ENCODE measurements around the gene ZNF735.
"Not testable (repeated sequence)": the region's sequence is repeated elsewhere in the genome, so short reads cannot be mapped to it uniquely, and the experiment has no call there.

The ZNF735 gene

DNA sequence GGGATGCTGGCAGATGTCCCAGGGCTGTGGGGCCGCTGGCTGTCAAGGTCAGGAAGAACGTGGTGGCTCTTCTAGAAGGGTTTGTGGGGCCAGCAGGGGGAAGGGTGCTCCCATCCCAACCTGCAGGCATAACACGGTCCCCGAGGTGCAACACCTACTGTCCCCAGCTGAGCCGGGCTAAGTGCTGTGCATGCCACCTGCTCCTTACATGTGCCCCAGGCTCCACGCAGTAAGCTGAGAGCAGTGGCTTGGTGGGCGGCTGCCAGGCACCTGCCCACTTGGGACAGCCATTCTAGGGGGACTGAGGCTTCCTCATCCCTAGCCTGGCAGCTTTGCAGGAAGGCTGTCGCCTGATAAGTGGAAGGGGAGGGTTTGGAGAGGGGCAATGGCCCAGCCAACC, 14.2 kb upstream of the ZNF735 start:
- Histone ChIP-seq H3K4me3 (ENCODE audit: low read depth, low read length) (no peak overlapping the region), H3K4me1 (ENCODE audit: control insufficient read depth in 1 of 2, insufficient read depth in 2 of 2, low read length in 2 of 2) (no peaks in the 10 kb centered on the region), H3K9ac (ENCODE audit: low read length) (no peak overlapping the region), H4K12ac (ENCODE audit: low read depth, low read length) (no peak overlapping the region), H3K9me3 (ENCODE audit: insufficient read depth, low read depth, low read length) (peaks cover 18% of the 10 kb centered on the region), H3K14ac (ENCODE audit: low read length) (no peak overlapping the region), H3K79me1 (ENCODE audit: low read length) (no peaks in the 10 kb centered on the region), H2AK5ac (ENCODE audit: low read length) (no peak overlapping the region), H2AFZ (ENCODE audit: insufficient read depth, low read length, poor library complexity) (no peak overlapping the region), H3K79me2 (ENCODE audit: control insufficient read depth, insufficient read depth, low read length, poor library complexity) (no peaks in the 10 kb centered on the region), H3K23ac (ENCODE audit: low read length) (no peak overlapping the region), H3K4ac (ENCODE audit: low read depth, low read length) (no peak overlapping the region), H2BK120ac (ENCODE audit: insufficient read depth, low read length, poor library complexity) (no peak overlapping the region), H4K8ac (ENCODE audit: low read depth, low read length) (no peak overlapping the region), H3K27me3 (ENCODE audit: insufficient read depth, low read length) (no peaks in the 10 kb centered on the region), H3K27ac (ENCODE audit: low read depth, low read length) (no peak overlapping the region), H3K36me3 (ENCODE audit: control insufficient read depth in 1 of 2, insufficient read depth in 2 of 2, low read length in 2 of 2) (no peaks in the 10 kb centered on the region), H4K91ac (ENCODE audit: low read depth, low read length) (no peak overlapping the region), H2BK5ac (ENCODE audit: low read depth, low read length, poor library complexity) (no peak overlapping the region), H3K18ac (ENCODE audit: low read length) (no peak overlapping the region), H2BK12ac (ENCODE audit: low read length) (no peak overlapping the region), H3K4me2 (ENCODE audit: low read length) (no peak overlapping the region)
- WGBS (ENCODE audit: extremely low coverage, insufficient coverage, insufficient read length) = no CpG with 5 or more reads among the region's 8 CpGs
- no peak for DNase-seq

DNA sequence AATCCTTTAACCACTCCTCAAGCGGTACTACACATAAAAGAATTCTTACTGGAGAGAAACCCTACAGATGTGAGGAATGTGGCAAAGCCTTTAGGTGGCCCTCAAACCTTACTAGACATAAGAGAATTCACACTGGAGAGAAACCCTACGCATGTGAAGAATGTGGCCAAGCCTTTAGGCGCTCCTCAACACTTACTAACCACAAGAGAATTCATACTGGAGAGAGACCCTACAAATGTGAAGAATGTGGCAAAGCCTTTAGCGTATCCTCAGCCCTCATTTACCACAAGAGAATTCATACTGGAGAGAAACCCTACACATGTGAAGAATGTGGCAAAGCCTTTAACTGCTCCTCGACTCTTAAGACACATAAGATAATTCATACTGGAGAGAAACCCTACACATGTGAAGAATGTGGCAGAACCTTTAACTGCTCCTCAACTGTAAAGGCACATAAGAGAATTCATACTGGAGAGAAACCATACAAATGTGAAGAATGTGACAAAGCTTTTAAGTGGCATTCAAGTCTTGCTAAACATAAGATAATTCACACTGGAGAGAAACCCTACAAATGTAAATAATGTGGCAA, 12.8 kb downstream of the ZNF735 start:
- H3K23ac ChIP-seq (ENCODE audit: low read length) = not testable (repeated sequence)
- no CpG with 5 or more reads among the region's 5 CpGs for WGBS (ENCODE audit: extremely low coverage, insufficient coverage, insufficient read length)

DNA sequence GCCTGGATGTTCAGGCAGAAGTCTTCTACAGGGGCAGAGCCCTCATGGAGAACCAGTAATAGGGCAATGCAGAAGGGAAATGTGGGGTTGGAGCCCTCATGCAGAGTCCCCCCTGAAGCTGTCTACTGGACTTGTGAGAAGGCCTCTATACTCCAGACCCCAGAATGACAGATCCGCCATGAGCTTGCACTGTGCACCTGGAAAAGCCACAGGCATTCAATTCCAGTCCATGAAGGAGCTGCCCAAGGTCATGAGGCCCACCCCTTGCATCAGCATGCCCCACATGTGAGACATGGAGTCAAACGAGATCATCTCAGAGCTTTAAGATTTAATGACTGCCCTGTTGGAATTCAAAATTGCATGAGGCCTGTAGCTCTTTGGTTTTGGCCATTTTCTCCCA, 16.4 kb downstream of the ZNF735 start:
- Histone ChIP-seq H4K91ac (ENCODE audit: low read depth, low read length) (no peak overlapping the region), H3K79me2 (ENCODE audit: control insufficient read depth, insufficient read depth, low read length, poor library complexity) (no peaks in the 10 kb centered on the region), H2AFZ (ENCODE audit: insufficient read depth, low read length, poor library complexity) (no peak overlapping the region), H3K4me1 (ENCODE audit: control insufficient read depth in 1 of 2, insufficient read depth in 2 of 2, low read length in 2 of 2) (no peaks in the 10 kb centered on the region), H3K18ac (ENCODE audit: low read length) (no peak overlapping the region), H3K23ac (ENCODE audit: low read length) (no peak overlapping the region), H4K8ac (ENCODE audit: low read depth, low read length) (no peak overlapping the region), H3K4ac (ENCODE audit: low read depth, low read length) (no peak overlapping the region), H3K14ac (ENCODE audit: low read length) (no peak overlapping the region), H3K9me3 (ENCODE audit: insufficient read depth, low read depth, low read length) (peaks cover 23% of the 10 kb centered on the region), H2BK120ac (ENCODE audit: insufficient read depth, low read length, poor library complexity) (no peak overlapping the region), H2AK5ac (ENCODE audit: low read length) (no peak overlapping the region), H2BK12ac (ENCODE audit: low read length) (no peak overlapping the region), H3K4me2 (ENCODE audit: low read length) (no peak overlapping the region), H4K12ac (ENCODE audit: low read depth, low read length) (no peak overlapping the region), H3K4me3 (ENCODE audit: low read depth, low read length) (no peak overlapping the region), H3K27me3 (ENCODE audit: insufficient read depth, low read length) (no peaks in the 10 kb centered on the region), H3K79me1 (ENCODE audit: low read length) (no peaks in the 10 kb centered on the region), H3K36me3 (ENCODE audit: control insufficient read depth in 1 of 2, insufficient read depth in 2 of 2, low read length in 2 of 2) (no peaks in the 10 kb centered on the region), H3K9ac (ENCODE audit: low read length) (no peak overlapping the region), H2BK5ac (ENCODE audit: low read depth, low read length, poor library complexity) (no peak overlapping the region), H3K27ac (ENCODE audit: low read depth, low read length) (no peak overlapping the region)
- no CpG with 5 or more reads among the region's 2 CpGs for WGBS (ENCODE audit: extremely low coverage, insufficient coverage, insufficient read length)
- DNase-seq = no peak

More for the DNA sequence above, 12.8 kb downstream of the ZNF735 start:
- H3K27ac ChIP-seq (ENCODE audit: low read depth, low read length); DNase-seq; H3K4me3 ChIP-seq (ENCODE audit: low read depth, low read length); H3K4me2 ChIP-seq (ENCODE audit: low read length); H3K14ac ChIP-seq (ENCODE audit: low read length); H3K36me3 ChIP-seq (ENCODE audit: control insufficient read depth in 1 of 2, insufficient read depth in 2 of 2, low read length in 2 of 2); H4K12ac ChIP-seq (ENCODE audit: low read depth, low read length); H3K18ac ChIP-seq (ENCODE audit: low read length); H2AK5ac ChIP-seq (ENCODE audit: low read length); H2BK12ac ChIP-seq (ENCODE audit: low read length); H3K9ac ChIP-seq (ENCODE audit: low read length); H3K4ac ChIP-seq (ENCODE audit: low read depth, low read length); H3K79me1 ChIP-seq (ENCODE audit: low read length); H3K27me3 ChIP-seq (ENCODE audit: insufficient read depth, low read length); H2BK5ac ChIP-seq (ENCODE audit: low read depth, low read length, poor library complexity); H2BK120ac ChIP-seq (ENCODE audit: insufficient read depth, low read length, poor library complexity); H4K91ac ChIP-seq (ENCODE audit: low read depth, low read length); H2AFZ ChIP-seq (ENCODE audit: insufficient read depth, low read length, poor library complexity); H4K8ac ChIP-seq (ENCODE audit: low read depth, low read length); H3K4me1 ChIP-seq (ENCODE audit: control insufficient read depth in 1 of 2, insufficient read depth in 2 of 2, low read length in 2 of 2); H3K79me2 ChIP-seq (ENCODE audit: control insufficient read depth, insufficient read depth, low read length, poor library complexity): not testable (repeated sequence)
- H3K9me3 ChIP-seq (ENCODE audit: insufficient read depth, low read depth, low read length) = peaks cover 11% of the 10 kb centered on the region

DNA sequence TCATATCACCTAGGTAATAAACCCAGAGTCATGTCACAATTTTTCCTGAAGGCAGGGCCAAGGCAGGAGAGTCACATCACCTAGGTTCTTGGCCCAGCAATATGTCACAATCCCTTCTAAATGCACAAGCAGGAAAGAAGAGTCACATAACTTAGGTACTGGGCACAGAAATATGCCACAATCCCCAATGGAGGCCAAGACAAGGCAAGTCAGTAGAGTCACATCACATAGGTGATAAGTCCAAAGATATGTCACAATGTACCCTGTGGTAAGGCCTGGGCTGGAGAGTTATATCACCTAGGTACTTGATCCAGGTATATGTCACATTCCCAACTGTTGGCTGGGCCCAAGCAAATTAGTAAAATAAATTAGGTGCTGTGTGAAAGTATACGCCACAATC, 21.2 kb downstream of the ZNF735 start, which contains the start of gene ZNF679:
Gene ZNF679 (plus strand): TSS at position 301 of the 400 bp plus-strand sequence. CDS start 20,644 bp downstream, outside the sequence.
- not testable (repeated sequence) for H3K4me2 ChIP-seq (ENCODE audit: low read length); H3K18ac ChIP-seq (ENCODE audit: low read length); H2AK5ac ChIP-seq (ENCODE audit: low read length); H3K9ac ChIP-seq (ENCODE audit: low read length); H3K36me3 ChIP-seq (ENCODE audit: control insufficient read depth in 1 of 2, insufficient read depth in 2 of 2, low read length in 2 of 2); H3K79me2 ChIP-seq (ENCODE audit: control insufficient read depth, insufficient read depth, low read length, poor library complexity); H3K23ac ChIP-seq (ENCODE audit: low read length); H3K4ac ChIP-seq (ENCODE audit: low read depth, low read length); H3K4me1 ChIP-seq (ENCODE audit: control insufficient read depth in 1 of 2, insufficient read depth in 2 of 2, low read length in 2 of 2); H3K79me1 ChIP-seq (ENCODE audit: low read length); H3K14ac ChIP-seq (ENCODE audit: low read length); H2BK12ac ChIP-seq (ENCODE audit: low read length); H4K8ac ChIP-seq (ENCODE audit: low read depth, low read length); H2AFZ ChIP-seq (ENCODE audit: insufficient read depth, low read length, poor library complexity); H2BK120ac ChIP-seq (ENCODE audit: insufficient read depth, low read length, poor library complexity); H4K12ac ChIP-seq (ENCODE audit: low read depth, low read length); H3K4me3 ChIP-seq (ENCODE audit: low read depth, low read length); DNase-seq; H4K91ac ChIP-seq (ENCODE audit: low read depth, low read length); H3K27ac ChIP-seq (ENCODE audit: low read depth, low read length); H3K27me3 ChIP-seq (ENCODE audit: insufficient read depth, low read length); H2BK5ac ChIP-seq (ENCODE audit: low read depth, low read length, poor library complexity)
- peaks cover 40% of the 10 kb centered on the region for H3K9me3 ChIP-seq (ENCODE audit: insufficient read depth, low read depth, low read length)
- no CpG with 5 or more reads among the region's 1 CpG for WGBS (ENCODE audit: extremely low coverage, insufficient coverage, insufficient read length)
